ENCODE results near the gene JAM3.
"Not testable (repeated sequence)": the region's sequence is repeated elsewhere in the genome, so short reads cannot be mapped to it uniquely, and the experiment has no call there.

The JAM3 gene

GRCh38 chr11:134063124-134063495 is 5.8 kb upstream of the JAM3 start:
- DNase-seq, result no peak

GRCh38 chr11:134063991-134064747 is 4.7 kb upstream of the JAM3 start:
- DNase-seq, result no peak

- DNase-seq, result no peak
Measured at GRCh38 chr11:134065381-134065780, 3.5 kb upstream of the JAM3 start.

- no peak for DNase-seq
Measured at GRCh38 chr11:134066943-134067885, 1.7 kb upstream of the JAM3 start.

- DNase-seq, result no peak
Measured at GRCh38 chr11:134069426-134070341, 812 bp downstream of the JAM3 start.

GRCh38 chr11:134070342-134070845 is 1.5 kb downstream of the JAM3 start:
- no peak for DNase-seq

- DNase-seq, result no peak
Measured at GRCh38 chr11:134071306-134071705, 2.4 kb downstream of the JAM3 start.

- DNase-seq, result no peak
Measured at GRCh38 chr11:134071766-134072402, 3.0 kb downstream of the JAM3 start.

GRCh38 chr11:134072844-134073243 is 4.0 kb downstream of the JAM3 start:
- no peak for DNase-seq

GRCh38 chr11:134074346-134074745 is 5.5 kb downstream of the JAM3 start:
- DNase-seq, result no peak

GRCh38 chr11:134074766-134075165 is 5.9 kb downstream of the JAM3 start:
- DNase-seq, result no peak

- no peak for DNase-seq
Measured at GRCh38 chr11:134079317-134079716, 10.4 kb downstream of the JAM3 start.

- DNase-seq, result not testable (repeated sequence)
Measured at GRCh38 chr11:134081258-134081657, 12.4 kb downstream of the JAM3 start.

GRCh38 chr11:134082990-134083389 is 14.1 kb downstream of the JAM3 start:
- no peak for DNase-seq

GRCh38 chr11:134086376-134086775 is 17.5 kb downstream of the JAM3 start:
- DNase-seq, result no peak

GRCh38 chr11:134092006-134092405 is 23.1 kb downstream of the JAM3 start:
- not testable (repeated sequence) for DNase-seq

GRCh38 chr11:134097166-134097565 is 28.3 kb downstream of the JAM3 start:
- DNase-seq, result no peak

GRCh38 chr11:134098566-134099184 is 29.8 kb downstream of the JAM3 start:
- DNase-seq, result no peak

GRCh38 chr11:134100171-134100570 is 31.3 kb downstream of the JAM3 start:
- DNase-seq, result no peak

- no peak for DNase-seq
Measured at GRCh38 chr11:134101282-134101681, 32.4 kb downstream of the JAM3 start.

- DNase-seq, result no peak
Measured at GRCh38 chr11:134110252-134110815, 41.5 kb downstream of the JAM3 start.
